ENCODE data around the gene FRY. TPM values are rescaled to one million over a fixed set of nuclear protein-coding genes. Genes with fewer than 3 reads are reported as not detected.

FRY gene
- polyA plus RNA-seq, 2 donors: 2.4 to 4.3 TPM

DNA sequence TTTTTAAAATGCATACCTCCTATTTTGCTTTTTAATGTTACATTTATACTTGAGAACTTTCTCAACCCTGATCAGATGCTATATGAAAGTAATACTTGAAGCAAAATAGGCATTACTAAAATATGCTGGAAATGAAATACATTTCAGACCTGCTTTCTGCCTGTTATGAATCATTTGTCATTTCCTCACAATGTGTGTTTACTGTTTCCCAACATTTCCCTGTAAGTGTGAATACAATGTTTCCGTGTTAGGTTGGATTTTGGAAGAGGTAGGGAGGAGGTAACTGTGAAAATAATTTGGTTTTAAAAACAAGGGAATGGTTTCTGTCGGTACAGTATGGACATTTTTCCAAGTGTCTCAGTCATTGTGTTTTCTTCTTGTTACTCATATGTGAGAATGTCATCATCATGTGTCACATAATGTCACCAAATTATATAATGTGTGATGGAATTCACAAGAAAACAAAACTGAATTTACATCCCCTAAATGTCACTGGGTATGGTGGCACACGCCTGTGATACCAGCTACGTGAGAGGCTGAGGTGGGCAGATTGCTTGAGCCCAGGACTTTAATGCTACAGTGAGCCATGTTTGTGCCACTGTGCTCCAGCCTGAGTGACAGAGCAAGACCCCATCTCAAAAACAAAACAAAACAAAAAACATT lies 240.6 kb downstream of the FRY start:
- H3K36me3 ChIP-seq (ENCODE audit: control insufficient read depth in 2 of 2, insufficient read depth in 2 of 2, low read length in 1 of 2): peaks cover 0 to 3% of the 10 kb centered on the region in 2 donors
- 62 to 76% methylated on average over 4 of the region's 4 CpGs for WGBS, 2 donors
- H3K4me1 ChIP-seq (ENCODE audit: control insufficient read depth in 2 of 2, insufficient read depth in 2 of 2, low read length in 1 of 2): peaks cover 2% of the 10 kb centered on the region in 2 donors
- no peaks in the 10 kb centered on the region for H3K27me3 ChIP-seq (ENCODE audit: control insufficient read depth in 1 of 2, insufficient read depth in 2 of 2, low read length in 2 of 2)
- no peak overlapping the region for H3K27ac ChIP-seq (ENCODE audit: low read depth in 2 of 2, low read length in 1 of 2)
- H3K4me3 ChIP-seq (ENCODE audit: low read depth in 1 of 2, low read length in 2 of 2): no peak overlapping the region
- no peaks in the 10 kb centered on the region for H3K9me3 ChIP-seq (ENCODE audit: control insufficient read depth in 2 of 2, insufficient read depth in 1 of 2, low read depth in 1 of 2, low read length in 1 of 2)

DNA sequence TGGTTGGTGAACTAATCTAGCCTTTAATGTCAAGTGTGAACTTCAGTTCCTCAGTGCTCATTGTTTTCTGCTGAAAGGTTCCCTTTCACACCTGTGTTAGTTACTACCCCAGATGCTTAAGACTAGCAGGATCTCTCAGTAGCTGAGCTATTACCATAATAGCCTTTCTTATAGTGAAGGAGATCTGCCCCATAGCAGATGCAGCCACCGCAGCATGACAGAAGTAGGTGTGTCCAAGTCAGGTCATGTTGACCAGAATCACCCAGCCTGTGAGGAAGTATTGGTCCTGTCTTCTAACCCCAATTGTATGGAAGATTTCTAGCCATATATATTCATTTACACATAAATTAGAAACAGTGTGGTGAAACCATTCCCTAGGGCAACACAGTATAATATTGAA lies 246.3 kb downstream of the FRY start:
- 89 to 98% methylated on average over 1 of the region's 1 CpG for WGBS, 2 donors
- Histone ChIP-seq H3K36me3 (ENCODE audit: control insufficient read depth in 2 of 2, insufficient read depth in 2 of 2, low read length in 1 of 2) (no peaks in the 10 kb centered on the region), H3K27ac (ENCODE audit: low read depth in 2 of 2, low read length in 1 of 2) (no peak overlapping the region)

DNA sequence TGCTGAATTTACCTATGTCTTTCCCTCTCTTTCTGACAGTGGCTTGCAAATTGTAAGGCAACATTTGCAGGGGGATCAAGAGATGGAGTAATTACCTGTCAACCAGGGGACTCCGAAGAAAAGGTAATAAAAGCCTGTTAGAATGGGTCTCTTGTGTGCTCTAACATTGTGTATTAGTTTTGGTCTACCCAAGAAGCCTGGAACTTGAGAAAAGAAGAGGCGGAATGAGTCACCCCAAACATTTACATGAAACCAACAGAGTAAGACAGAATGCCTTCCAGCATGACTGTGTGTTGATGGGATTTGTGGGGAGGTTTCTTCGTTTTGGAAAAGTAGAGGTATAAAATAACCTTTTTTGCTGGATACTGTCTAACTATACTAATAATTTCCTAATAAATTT lies 246.9 kb downstream of the FRY start:
- WGBS, 2 donors: 78 to 83% methylated on average over 3 of the region's 3 CpGs
- Histone ChIP-seq H3K27me3 (ENCODE audit: control insufficient read depth in 1 of 2, insufficient read depth in 2 of 2, low read length in 2 of 2) (no peaks in the 10 kb centered on the region), H3K27ac (ENCODE audit: low read depth in 2 of 2, low read length in 1 of 2) (no peak overlapping the region), H3K9me3 (ENCODE audit: control insufficient read depth in 2 of 2, insufficient read depth in 1 of 2, low read depth in 1 of 2, low read length in 1 of 2) (no peaks in the 10 kb centered on the region), H3K4me1 (ENCODE audit: control insufficient read depth in 2 of 2, insufficient read depth in 2 of 2, low read length in 1 of 2) (no peaks in the 10 kb centered on the region), H3K36me3 (ENCODE audit: control insufficient read depth in 2 of 2, insufficient read depth in 2 of 2, low read length in 1 of 2) (no peaks in the 10 kb centered on the region), H3K4me3 (ENCODE audit: low read depth in 1 of 2, low read length in 2 of 2) (no peak overlapping the region)

More for the DNA sequence above, 246.3 kb downstream of the FRY start:
- H3K4me3 ChIP-seq (ENCODE audit: low read depth in 1 of 2, low read length in 2 of 2): no peak overlapping the region
- no peaks in the 10 kb centered on the region for H3K27me3 ChIP-seq (ENCODE audit: control insufficient read depth in 1 of 2, insufficient read depth in 2 of 2, low read length in 2 of 2)
- H3K9me3 ChIP-seq (ENCODE audit: control insufficient read depth in 2 of 2, insufficient read depth in 1 of 2, low read depth in 1 of 2, low read length in 1 of 2): no peaks in the 10 kb centered on the region
- H3K4me1 ChIP-seq (ENCODE audit: control insufficient read depth in 2 of 2, insufficient read depth in 2 of 2, low read length in 1 of 2): no peaks in the 10 kb centered on the region

DNA sequence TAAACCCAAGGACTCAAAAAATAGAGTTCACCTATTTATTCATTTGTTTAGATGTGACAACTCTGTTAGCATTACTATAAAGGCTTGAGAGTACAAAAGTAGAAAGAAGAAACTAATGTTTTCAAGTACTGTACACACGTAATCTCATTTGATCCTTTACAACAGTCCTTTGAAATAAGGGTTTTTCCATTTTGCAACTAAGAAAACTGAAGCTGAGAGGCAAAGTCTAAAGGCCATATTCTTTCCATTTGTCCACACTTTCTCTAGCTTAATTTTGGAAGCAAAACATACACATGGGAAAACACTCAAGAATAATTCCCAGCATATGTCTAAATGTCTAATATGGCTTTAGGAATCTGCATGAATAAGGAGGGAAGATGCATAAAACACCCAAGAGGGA lies 249.5 kb downstream of the FRY start:
- WGBS, 2 donors: 85 to 87% methylated on average over 1 of the region's 1 CpG
- Histone ChIP-seq H3K4me1 (ENCODE audit: control insufficient read depth in 2 of 2, insufficient read depth in 2 of 2, low read length in 1 of 2) (no peaks in the 10 kb centered on the region), H3K36me3 (ENCODE audit: control insufficient read depth in 2 of 2, insufficient read depth in 2 of 2, low read length in 1 of 2) (no peaks in the 10 kb centered on the region), H3K27ac (ENCODE audit: low read depth in 2 of 2, low read length in 1 of 2) (no peak overlapping the region), H3K4me3 (ENCODE audit: low read depth in 1 of 2, low read length in 2 of 2) (no peak overlapping the region), H3K9me3 (ENCODE audit: control insufficient read depth in 2 of 2, insufficient read depth in 1 of 2, low read depth in 1 of 2, low read length in 1 of 2) (no peaks in the 10 kb centered on the region), H3K27me3 (ENCODE audit: control insufficient read depth in 1 of 2, insufficient read depth in 2 of 2, low read length in 2 of 2) (no peaks in the 10 kb centered on the region)

DNA sequence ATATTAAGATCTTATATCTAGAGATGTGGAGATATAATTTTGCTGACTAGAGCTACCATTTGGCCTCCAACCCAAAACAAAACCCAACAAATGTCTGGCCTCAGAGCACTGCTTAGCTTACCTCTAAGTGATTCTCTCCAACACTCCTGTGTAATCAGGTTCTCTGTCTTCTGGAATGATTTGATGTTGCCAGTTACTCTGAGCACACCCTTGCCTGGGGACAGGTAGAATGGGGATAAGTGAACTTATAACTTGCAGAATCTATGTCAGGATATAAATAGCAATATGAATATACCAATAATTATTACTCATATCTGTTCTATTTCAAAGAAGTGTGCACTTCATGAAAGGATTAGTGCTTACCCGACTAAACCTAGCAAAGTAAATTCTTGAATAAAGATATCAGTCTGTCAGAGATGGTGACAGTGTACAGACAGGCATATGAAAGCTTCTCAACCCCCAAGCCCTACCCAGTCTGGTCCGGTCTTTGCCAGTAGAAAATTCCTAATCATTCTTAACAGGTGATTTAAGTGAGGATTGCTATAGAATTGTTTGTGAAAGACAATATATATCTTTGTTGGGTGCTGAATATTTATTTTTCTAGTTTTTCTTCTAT lies 250.6 kb downstream of the FRY start:
- H3K9me3 ChIP-seq (ENCODE audit: control insufficient read depth in 2 of 2, insufficient read depth in 1 of 2, low read depth in 1 of 2, low read length in 1 of 2): no peaks in the 10 kb centered on the region
- H3K4me1 ChIP-seq (ENCODE audit: control insufficient read depth in 2 of 2, insufficient read depth in 2 of 2, low read length in 1 of 2): no peaks in the 10 kb centered on the region
- H3K27ac ChIP-seq (ENCODE audit: low read depth in 2 of 2, low read length in 1 of 2): no peak overlapping the region
- no peak overlapping the region for H3K4me3 ChIP-seq (ENCODE audit: low read depth in 1 of 2, low read length in 2 of 2)
- 69 to 73% methylated on average over 2 of the region's 2 CpGs for WGBS, 2 donors
- H3K27me3 ChIP-seq (ENCODE audit: control insufficient read depth in 1 of 2, insufficient read depth in 2 of 2, low read length in 2 of 2): no peaks in the 10 kb centered on the region
- H3K36me3 ChIP-seq (ENCODE audit: control insufficient read depth in 2 of 2, insufficient read depth in 2 of 2, low read length in 1 of 2): no peaks in the 10 kb centered on the region

DNA sequence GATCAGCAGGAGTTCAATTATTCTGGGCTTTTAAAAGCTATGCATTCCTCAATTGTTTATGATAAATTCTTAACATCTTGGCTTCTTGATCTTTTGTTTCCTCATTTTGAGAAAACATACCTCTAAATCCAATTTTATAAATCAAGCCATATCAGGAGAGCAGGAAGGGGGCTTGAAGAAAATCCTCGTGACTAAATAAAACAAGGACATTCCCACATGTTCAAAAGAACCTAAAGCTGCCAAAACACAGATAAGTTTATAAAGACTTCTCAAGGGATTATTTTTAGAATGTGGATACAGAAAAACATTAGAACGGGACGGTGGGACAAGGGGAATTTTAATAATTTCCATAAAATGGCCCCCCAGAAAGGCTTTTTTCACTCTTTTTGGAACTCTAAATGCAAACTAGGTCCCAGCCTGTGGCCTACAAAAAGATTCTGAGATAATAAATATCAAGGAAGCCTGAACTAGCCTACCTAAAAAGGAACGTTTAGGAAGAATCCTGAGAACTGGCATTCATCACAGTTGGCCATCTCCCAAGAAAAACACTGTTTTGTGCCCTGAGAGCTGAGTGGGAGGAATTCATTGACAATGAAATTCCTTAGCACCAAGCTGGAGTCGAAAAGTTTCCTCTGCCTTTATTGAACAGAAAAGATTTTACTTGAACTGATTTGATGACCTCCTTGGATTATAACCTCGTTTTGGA lies 253.5 kb downstream of the FRY start:
- Histone ChIP-seq H3K4me3 (ENCODE audit: low read depth in 1 of 2, low read length in 2 of 2) (no peak overlapping the region), H3K27ac (ENCODE audit: low read depth in 2 of 2, low read length in 1 of 2) (no peak overlapping the region), H3K4me1 (ENCODE audit: control insufficient read depth in 2 of 2, insufficient read depth in 2 of 2, low read length in 1 of 2) (no peaks in the 10 kb centered on the region), H3K9me3 (ENCODE audit: control insufficient read depth in 2 of 2, insufficient read depth in 1 of 2, low read depth in 1 of 2, low read length in 1 of 2) (no peaks in the 10 kb centered on the region), H3K36me3 (ENCODE audit: control insufficient read depth in 2 of 2, insufficient read depth in 2 of 2, low read length in 1 of 2) (no peaks in the 10 kb centered on the region), H3K27me3 (ENCODE audit: control insufficient read depth in 1 of 2, insufficient read depth in 2 of 2, low read length in 2 of 2) (no peaks in the 10 kb centered on the region)
- 30 to 33% methylated on average over 6 of the region's 6 CpGs for WGBS, 2 donors

DNA sequence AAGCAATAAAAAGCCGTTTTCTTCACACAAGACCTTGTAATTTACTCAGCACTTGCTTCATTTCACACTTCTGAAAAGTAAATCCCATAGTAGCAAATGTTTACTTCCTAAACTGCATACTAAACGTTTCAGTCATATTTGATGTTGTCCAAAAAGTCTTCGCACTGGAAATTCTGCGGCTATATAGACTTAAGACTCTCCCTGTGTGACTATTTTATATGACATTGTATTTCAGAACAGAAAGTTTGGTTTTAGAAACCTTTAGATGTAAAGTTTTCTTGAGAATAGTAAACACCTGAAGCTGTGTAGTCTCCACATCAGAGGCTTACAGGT lies 254.0 kb downstream of the FRY start:
- Histone ChIP-seq H3K36me3 (ENCODE audit: control insufficient read depth in 2 of 2, insufficient read depth in 2 of 2, low read length in 1 of 2) (no peaks in the 10 kb centered on the region), H3K4me3 (ENCODE audit: low read depth in 1 of 2, low read length in 2 of 2) (no peak overlapping the region), H3K27me3 (ENCODE audit: control insufficient read depth in 1 of 2, insufficient read depth in 2 of 2, low read length in 2 of 2) (no peaks in the 10 kb centered on the region), H3K9me3 (ENCODE audit: control insufficient read depth in 2 of 2, insufficient read depth in 1 of 2, low read depth in 1 of 2, low read length in 1 of 2) (no peaks in the 10 kb centered on the region), H3K4me1 (ENCODE audit: control insufficient read depth in 2 of 2, insufficient read depth in 2 of 2, low read length in 1 of 2) (no peaks in the 10 kb centered on the region), H3K27ac (ENCODE audit: low read depth in 2 of 2, low read length in 1 of 2) (no peak overlapping the region)
- WGBS, 2 donors: 30 to 40% methylated on average over 4 of the region's 4 CpGs

DNA sequence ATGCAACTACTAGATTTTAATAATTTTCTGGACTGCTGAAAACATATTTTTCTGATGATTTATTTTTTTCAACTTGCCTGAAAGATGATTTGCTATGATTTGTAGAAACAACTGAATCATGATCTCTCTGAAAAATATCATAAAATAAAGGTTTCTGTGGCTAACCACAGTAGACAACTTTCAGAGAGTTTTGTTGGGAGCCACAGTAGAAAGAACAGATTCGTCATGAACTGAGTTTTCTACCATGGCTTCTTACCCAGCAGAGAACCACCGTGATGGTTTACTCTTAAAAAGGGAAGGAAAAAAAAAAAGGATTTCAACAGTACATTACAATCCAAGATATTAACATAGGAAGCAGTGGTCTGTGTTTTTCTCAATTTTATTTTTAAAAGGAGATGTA lies 265.6 kb downstream of the FRY start:
- no peaks in the 10 kb centered on the region for H3K4me1 ChIP-seq (ENCODE audit: control insufficient read depth in 2 of 2, insufficient read depth in 2 of 2, low read length in 1 of 2)
- no peaks in the 10 kb centered on the region for H3K27me3 ChIP-seq (ENCODE audit: control insufficient read depth in 1 of 2, insufficient read depth in 2 of 2, low read length in 2 of 2)
- WGBS, 2 donors: 74 to 75% methylated on average over 2 of the region's 2 CpGs
- H3K4me3 ChIP-seq (ENCODE audit: low read depth in 1 of 2, low read length in 2 of 2): no peak overlapping the region
- H3K9me3 ChIP-seq (ENCODE audit: control insufficient read depth in 2 of 2, insufficient read depth in 1 of 2, low read depth in 1 of 2, low read length in 1 of 2): no peaks in the 10 kb centered on the region
- H3K27ac ChIP-seq (ENCODE audit: low read depth in 2 of 2, low read length in 1 of 2): no peak overlapping the region
- no peaks in the 10 kb centered on the region for H3K36me3 ChIP-seq (ENCODE audit: control insufficient read depth in 2 of 2, insufficient read depth in 2 of 2, low read length in 1 of 2)

DNA sequence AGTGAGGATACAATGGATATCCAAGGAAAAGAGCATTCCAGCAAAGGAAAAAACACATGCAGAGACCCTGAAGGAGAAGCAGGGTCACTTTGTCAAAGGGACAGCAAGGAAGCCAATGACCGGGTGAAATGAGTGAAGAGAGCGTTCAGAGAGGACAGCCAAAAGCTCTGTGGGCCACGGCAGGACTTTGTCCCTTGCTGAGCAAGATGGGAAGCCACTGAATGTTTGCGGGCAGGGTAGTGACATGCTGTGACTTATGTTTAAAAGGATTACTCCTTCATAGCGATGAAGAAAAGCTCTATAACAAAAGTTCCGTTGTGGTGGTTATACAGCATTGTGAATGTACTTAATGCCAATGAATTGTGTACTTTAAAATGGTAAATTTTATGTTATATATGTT lies 267.1 kb downstream of the FRY start:
- 86 to 90% methylated on average over 6 of the region's 6 CpGs for WGBS, 2 donors
- Histone ChIP-seq H3K36me3 (ENCODE audit: control insufficient read depth in 2 of 2, insufficient read depth in 2 of 2, low read length in 1 of 2) (no peaks in the 10 kb centered on the region), H3K27ac (ENCODE audit: low read depth in 2 of 2, low read length in 1 of 2) (no peak overlapping the region), H3K4me1 (ENCODE audit: control insufficient read depth in 2 of 2, insufficient read depth in 2 of 2, low read length in 1 of 2) (no peaks in the 10 kb centered on the region), H3K9me3 (ENCODE audit: control insufficient read depth in 2 of 2, insufficient read depth in 1 of 2, low read depth in 1 of 2, low read length in 1 of 2) (no peaks in the 10 kb centered on the region), H3K27me3 (ENCODE audit: control insufficient read depth in 1 of 2, insufficient read depth in 2 of 2, low read length in 2 of 2) (no peaks in the 10 kb centered on the region), H3K4me3 (ENCODE audit: low read depth in 1 of 2, low read length in 2 of 2) (no peak overlapping the region)

DNA sequence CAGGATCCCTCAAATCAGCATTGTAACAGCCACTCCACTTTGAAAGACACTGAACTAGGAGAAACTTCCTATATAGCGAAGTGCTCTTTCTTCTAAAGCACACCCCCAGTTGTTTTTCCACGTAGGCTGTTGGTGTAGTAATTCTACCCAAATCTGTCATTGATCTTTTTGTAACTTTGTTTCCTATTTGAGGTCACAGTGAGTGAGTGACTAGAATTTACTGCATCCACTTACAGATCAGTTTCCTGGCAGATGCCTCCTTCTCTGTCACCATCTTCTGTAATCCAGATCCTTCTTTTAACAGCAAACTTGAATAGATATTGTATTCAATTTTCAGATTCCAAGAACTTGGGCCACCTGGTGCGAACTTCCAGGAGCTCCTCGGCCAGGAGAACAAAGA lies 268.3 kb downstream of the FRY start:
- Histone ChIP-seq H3K9me3 (ENCODE audit: control insufficient read depth in 2 of 2, insufficient read depth in 1 of 2, low read depth in 1 of 2, low read length in 1 of 2) (no peaks in the 10 kb centered on the region), H3K27me3 (ENCODE audit: control insufficient read depth in 1 of 2, insufficient read depth in 2 of 2, low read length in 2 of 2) (no peaks in the 10 kb centered on the region), H3K27ac (ENCODE audit: low read depth in 2 of 2, low read length in 1 of 2) (no peak overlapping the region), H3K4me1 (ENCODE audit: control insufficient read depth in 2 of 2, insufficient read depth in 2 of 2, low read length in 1 of 2) (no peaks in the 10 kb centered on the region), H3K36me3 (ENCODE audit: control insufficient read depth in 2 of 2, insufficient read depth in 2 of 2, low read length in 1 of 2) (no peaks in the 10 kb centered on the region), H3K4me3 (ENCODE audit: low read depth in 1 of 2, low read length in 2 of 2) (no peak overlapping the region)
- WGBS, 2 donors: 71 to 74% methylated on average over 4 of the region's 4 CpGs
